ENCODE measurements around the gene ADARB2.

The ADARB2 gene

GRCh38 chr10:1170867-1171180, 566.5 kb downstream of the ADARB2 start:
- DNase-seq (ENCODE audit: low spot score): no peak
- TF ChIP-seq CTCF (IDR thresholded peaks at IDR 0.05; ENCODE audit: borderline replicate concordance, control extremely low read depth, extremely low read depth, insufficient read depth, missing control alignments): no peak
- in situ Hi-C loops (cut with MboI; ENCODE audit: low sequenced_read_pairs, unreplicated experiment): no loop called here

GRCh38 chr10:1169981-1170866, 567.1 kb downstream of the ADARB2 start:
- in situ Hi-C loops (cut with MboI; ENCODE audit: low sequenced_read_pairs, unreplicated experiment): no loop called here
- no peak for DNase-seq (ENCODE audit: low spot score)
- TF ChIP-seq CTCF (IDR thresholded peaks at IDR 0.05; ENCODE audit: borderline replicate concordance, control extremely low read depth, extremely low read depth, insufficient read depth, missing control alignments): no peak

- TF ChIP-seq CTCF (IDR thresholded peaks at IDR 0.05; ENCODE audit: borderline replicate concordance, control extremely low read depth, extremely low read depth, insufficient read depth, missing control alignments): no peak
- no peak for DNase-seq (ENCODE audit: low spot score)
- in situ Hi-C loops (cut with MboI; ENCODE audit: low sequenced_read_pairs, unreplicated experiment): no loop called here
Measured at GRCh38 chr10:1169186-1169885, 568.0 kb downstream of the ADARB2 start.

GRCh38 chr10:1168763-1169162, 568.6 kb downstream of the ADARB2 start:
- no peak for DNase-seq (ENCODE audit: low spot score)
- no peak for TF ChIP-seq CTCF (IDR thresholded peaks at IDR 0.05; ENCODE audit: borderline replicate concordance, control extremely low read depth, extremely low read depth, insufficient read depth, missing control alignments)
- in situ Hi-C loops (cut with MboI; ENCODE audit: low sequenced_read_pairs, unreplicated experiment): no loop called here

GRCh38 chr10:1166828-1167275, 570.5 kb downstream of the ADARB2 start:
- DNase-seq (ENCODE audit: low spot score): no peak
- in situ Hi-C loops (cut with MboI; ENCODE audit: low sequenced_read_pairs, unreplicated experiment): no loop called here
- no peak for TF ChIP-seq CTCF (IDR thresholded peaks at IDR 0.05; ENCODE audit: borderline replicate concordance, control extremely low read depth, extremely low read depth, insufficient read depth, missing control alignments)

- no peak for TF ChIP-seq CTCF (IDR thresholded peaks at IDR 0.05; ENCODE audit: borderline replicate concordance, control extremely low read depth, extremely low read depth, insufficient read depth, missing control alignments)
- DNase-seq (ENCODE audit: low spot score): no peak
- in situ Hi-C loops (cut with MboI; ENCODE audit: low sequenced_read_pairs, unreplicated experiment): no loop called here
Measured at GRCh38 chr10:1166101-1166827, 571.1 kb downstream of the ADARB2 start.

Data from GM13976 (cell line).